ENCODE results near the gene SAXO1.

- TF ChIP-seq CTCF (IDR thresholded peaks at IDR 0.05) (peak; percentile 80), EZH2phosphoT487 (IDR thresholded peaks at IDR 0.05) (no peak), EZH2 (IDR thresholded peaks at IDR 0.05) (no peak)
These were observed 4.1 kb downstream of the SAXO1 start for GRCh38 chr9:19028835-19029451.

Data from neural progenitor cell (in vitro differentiated cells).